IMR-90 (cell line): ENCODE results near the gene FBN1. TPM values are rescaled to one million over a fixed set of nuclear protein-coding genes. Genes with fewer than 3 reads are reported as not detected.

Source experiments
- ATAC-seq: fragments of 200-7000 bp; cut with Tn5 transposase; 2 replicates; pipeline ENCODE4 v1.9.1; 2020; ENCODE audit warnings: low read depth, mild to moderate bottlenecking, moderate library complexity
- BruUV-seq: library from RNA; stranded (reverse); fragments of 400-500 nt; replicated peaks from 2 replicates; lab custom pipeline; 2021; lab: Mats Ljungman, UMichigan
- CTCF ChIA-PET: fragments of 300-600 bp; formaldehyde crosslinking; extraction: SDS; loops from one replicate; lab custom pipeline; 2021; ENCODE audit warnings: antibody characterized with exemption; lab: Yijun Ruan, JAX
- POLR2A ChIA-PET: fragments of 300-600 bp; sonication (Branson Sonifier 250); formaldehyde crosslinking; loops from one replicate; lab custom pipeline; 2022; ENCODE audit warnings: antibody characterized with exemption; ENCODE audit not compliant: unreplicated experiment; lab: Charles Lee
- DNase-seq: peaks from one replicate; pipeline ENCODE4 v3.0.0; 2013
- H2AFZ ChIP-seq: replicated peaks from 2 replicates; pipeline ENCODE3; 2013; ENCODE audit warnings: low read length, mild to moderate bottlenecking; ENCODE audit not compliant: poor library complexity
- H2AK5ac ChIP-seq: 2 replicates; pipeline ENCODE4 v1.6.1; 2013; ENCODE audit warnings: low read depth, low read length, inconsistent platforms
- H2AK9ac ChIP-seq: replicated peaks from 2 replicates; pipeline ENCODE3; 2013; ENCODE audit warnings: mild to moderate bottlenecking, low read depth, low read length, moderate library complexity; ENCODE audit not compliant: poor library complexity
- H2BK120ac ChIP-seq: 2 replicates; pipeline ENCODE4 v1.6.1; 2013; ENCODE audit warnings: low read depth, low read length, inconsistent platforms
- H2BK15ac ChIP-seq: 3 replicates; pipeline ENCODE4 v1.6.1; 2013; ENCODE audit warnings: low read depth, low read length, inconsistent platforms
- H2BK20ac ChIP-seq: 2 replicates; pipeline ENCODE4 v1.6.1; 2013; ENCODE audit warnings: low read depth, mild to moderate bottlenecking, inconsistent platforms, low read length, moderate library complexity
- H2BK5ac ChIP-seq: 2 replicates; pipeline ENCODE4 v1.6.1; 2013; ENCODE audit warnings: mild to moderate bottlenecking, low read depth, low read length, inconsistent platforms; ENCODE audit not compliant: poor library complexity, severe bottlenecking
- H3K14ac ChIP-seq: replicated peaks from 2 replicates; pipeline ENCODE4 v1.6.1; 2013; ENCODE audit warnings: low read depth, low read length, inconsistent platforms
- H3K18ac ChIP-seq: 2 replicates; pipeline ENCODE4 v1.6.1; 2013; ENCODE audit warnings: low read depth, low read length, control low read depth
- H3K23ac ChIP-seq: 2 replicates; pipeline ENCODE4 v1.6.1; 2013; ENCODE audit warnings: low read depth, low read length, inconsistent platforms
- H3K27ac ChIP-seq: 2 replicates; pipeline ENCODE4 v1.5.1; 2013; ENCODE audit warnings: mild to moderate bottlenecking, control low read depth, low read length; ENCODE audit not compliant: insufficient read depth
- H3K27me3 ChIP-seq: 2 replicates; pipeline ENCODE4 v1.6.1; 2013; ENCODE audit warnings: low read length; ENCODE audit not compliant: control insufficient read depth, insufficient read depth
- H3K36me3 ChIP-seq: 2 replicates; pipeline ENCODE4 v1.6.1; 2013; ENCODE audit warnings: low read length, mixed read lengths; ENCODE audit not compliant: control insufficient read depth, insufficient read depth
- H3K4ac ChIP-seq: 2 replicates; pipeline ENCODE4 v1.6.1; 2013; ENCODE audit warnings: low read depth, low read length, inconsistent platforms
- H3K4me1 ChIP-seq: 2 replicates; pipeline ENCODE4 v1.6.1; 2013; ENCODE audit warnings: low read length, mixed read lengths; ENCODE audit not compliant: control insufficient read depth, insufficient read depth
- H3K4me2 ChIP-seq: 2 replicates; pipeline ENCODE4 v1.6.1; 2013; ENCODE audit warnings: low read depth, mild to moderate bottlenecking, control low read depth, low read length, moderate library complexity
- H3K4me3 ChIP-seq: 2 replicates; pipeline ENCODE4 v1.5.1; 2013; ENCODE audit warnings: low read depth, mild to moderate bottlenecking, control low read depth, low read length, moderate library complexity; ENCODE audit not compliant: insufficient read depth
- H3K56ac ChIP-seq: 2 replicates; pipeline ENCODE4 v1.6.1; 2013; ENCODE audit warnings: low read length, inconsistent platforms; ENCODE audit not compliant: insufficient read depth; ENCODE audit errors: extremely low read depth
- H3K79me1 ChIP-seq, 2 experiments: 2 replicates each; pipeline ENCODE4 v1.6.1; 2013; ENCODE audit warnings: low read length in 2 of 2, inconsistent platforms in 1 of 2, low read depth in 1 of 2
- H3K9ac ChIP-seq: 2 replicates; pipeline ENCODE4 v1.6.1; 2013; ENCODE audit warnings: low read depth, low read length, control low read depth
- H3K9me1 ChIP-seq: 2 replicates; pipeline ENCODE4 v1.6.1; 2013; ENCODE audit warnings: low read length, inconsistent platforms; ENCODE audit not compliant: insufficient read depth
- H3K9me3 ChIP-seq: 2 replicates; pipeline ENCODE4 v1.6.1; 2013; ENCODE audit warnings: low read length; ENCODE audit not compliant: control insufficient read depth, insufficient read depth
- H4K20me1 ChIP-seq: 2 replicates; pipeline ENCODE4 v1.6.1; 2013; ENCODE audit warnings: low read length, inconsistent platforms; ENCODE audit not compliant: insufficient read depth
- H4K5ac ChIP-seq: 2 replicates; pipeline ENCODE4 v1.6.1; 2013; ENCODE audit warnings: mild to moderate bottlenecking, low read depth, low read length, control low read depth
- H4K8ac ChIP-seq, 2 experiments: 2 replicates each; pipeline ENCODE4 v1.6.1; 2013; ENCODE audit warnings: low read depth in 2 of 2, low read length in 2 of 2, control low read depth in 1 of 2, inconsistent platforms in 1 of 2
- H4K91ac ChIP-seq: 2 replicates; pipeline ENCODE4 v1.6.1; 2013; ENCODE audit warnings: low read depth, low read length, inconsistent platforms; ENCODE audit not compliant: insufficient read depth
- BHLHE40 ChIP-seq: fragments of 150-350 bp; IDR thresholded peaks from 2 replicates; pipeline ENCODE4 v1.6.1; 2016; ENCODE audit warnings: mild to moderate bottlenecking, low read depth, low read length
- CEBPB ChIP-seq: IDR thresholded peaks from 2 replicates; pipeline ENCODE4 v1.6.1; 2012; ENCODE audit warnings: low read depth, low read length, improper control_type of control experiment
- CHD1 ChIP-seq: IDR thresholded peaks from 2 replicates; pipeline ENCODE4 v1.6.1; 2012; ENCODE audit warnings: low read depth, low read length, improper control_type of control experiment
- FOS ChIP-seq: fragments of 150-350 bp; IDR thresholded peaks from 2 replicates; pipeline ENCODE4 v1.6.1; 2016; ENCODE audit warnings: low read depth, low read length
- MAFK ChIP-seq: IDR thresholded peaks from 2 replicates; pipeline ENCODE4 v1.6.1; 2012; ENCODE audit warnings: low read depth, low read length, improper control_type of control experiment
- MAZ ChIP-seq: IDR thresholded peaks from 2 replicates; pipeline ENCODE4 v1.6.1; 2012; ENCODE audit warnings: low read depth, mild to moderate bottlenecking, low read length, improper control_type of control experiment, moderate library complexity, borderline replicate concordance
- MXI1 ChIP-seq: IDR thresholded peaks from 2 replicates; pipeline ENCODE4 v1.6.1; 2012; ENCODE audit warnings: low read depth, mild to moderate bottlenecking, low read length, moderate library complexity, borderline replicate concordance
- POLR2A ChIP-seq: IDR thresholded peaks from 2 replicates; pipeline ENCODE4 v1.6.1; 2012; ENCODE audit warnings: mild to moderate bottlenecking, low read depth, low read length
- RAD21 ChIP-seq: IDR thresholded peaks from 2 replicates; pipeline ENCODE4 v1.6.1; 2012; ENCODE audit warnings: low read length, improper control_type of control experiment
- RCOR1 ChIP-seq: IDR thresholded peaks from 2 replicates; pipeline ENCODE4 v1.6.1; 2012; ENCODE audit warnings: mild to moderate bottlenecking, low read length, improper control_type of control experiment; ENCODE audit not compliant: insufficient replicate concordance
- RFX5 ChIP-seq: IDR thresholded peaks from 2 replicates; pipeline ENCODE4 v1.8.0; 2012; ENCODE audit warnings: low read depth, mild to moderate bottlenecking, low read length, moderate library complexity
- SMC3 ChIP-seq: fragments of 150-350 bp; IDR thresholded peaks from 2 replicates; pipeline ENCODE4 v1.6.1; 2016; ENCODE audit warnings: low read depth, mild to moderate bottlenecking, antibody characterized with exemption, low read length, moderate library complexity
- WGBS, 2 experiments: methylation state at CpG; one replicate each; pipeline versions ENCODE4 v1.1.5 to v1.1.7; 2013; ENCODE audit warnings: missing lambda C conversion rate in 2 of 2; ENCODE audit not compliant: insufficient read length in 1 of 2; ENCODE audit errors: extremely low coverage in 2 of 2; 5-methylcytosine and 5-hydroxymethylcytosine counted together
- dilution Hi-C: fragments of 300-500 bp; cut with HindIII; formaldehyde crosslinking; loops from one replicate; pipeline ENCODE4 v1.14.3; 2018; ENCODE audit warnings: low sequenced_read_pairs; ENCODE audit not compliant: unreplicated experiment
- in situ Hi-C: fragments of 300-500 bp; cut with MboI; formaldehyde crosslinking; loops from 3 replicates; pipeline ENCODE4 v1.14.3; 2019; ENCODE audit warnings: low sequenced_read_pairs, inconsistent platforms, mixed read lengths
- intact Hi-C: fragments of 100-400 bp; cut with micrococcal nuclease; formaldehyde crosslinking; loops from 2 replicates; pipeline ENCODE4 v1.10.0; 2022
- polyA plus RNA-seq, 3 experiments: library from polyadenylated mRNA; depleted of rRNA; stranded (reverse); fragments of >200 nt; gene quantifications; 2 replicates each; pipeline ENCODE4 v1.2.3, GENCODE V29; 2012; ENCODE audit warnings: low replicate concordance in 1 of 3
- total RNA-seq: library from RNA; depleted of rRNA; stranded (reverse); fragments of >200 nt; gene quantifications from 2 replicates; pipeline ENCODE4 v1.2.3, GENCODE V29; 2012
- TF ChIP-seq, protein P1 (sequence below): conservative IDR thresholded peaks from 2 replicates; pipeline ENCODE4 v1.5.1; 2012; ENCODE audit warnings: mild to moderate bottlenecking, low read depth, low read length, improper control_type of control experiment
- TF ChIP-seq, protein P2 (sequence below): fragments of 150-350 bp; IDR thresholded peaks from 2 replicates; pipeline ENCODE4 v1.6.1; 2016; ENCODE audit warnings: low read depth, mild to moderate bottlenecking, low read length, moderate library complexity, borderline replicate concordance
- TF ChIP-seq, protein P3 (sequence below): fragments of 150-350 bp; IDR thresholded peaks from 2 replicates; pipeline ENCODE4 v1.6.1; 2017; ENCODE audit warnings: mild to moderate bottlenecking, antibody characterized with exemption, low read length, low read depth

Gene FBN1
- total and polyA plus RNA-seq, 2 of the 4 experiments (the other 2 are of a cell fraction): 134 to 283 TPM

DNA sequence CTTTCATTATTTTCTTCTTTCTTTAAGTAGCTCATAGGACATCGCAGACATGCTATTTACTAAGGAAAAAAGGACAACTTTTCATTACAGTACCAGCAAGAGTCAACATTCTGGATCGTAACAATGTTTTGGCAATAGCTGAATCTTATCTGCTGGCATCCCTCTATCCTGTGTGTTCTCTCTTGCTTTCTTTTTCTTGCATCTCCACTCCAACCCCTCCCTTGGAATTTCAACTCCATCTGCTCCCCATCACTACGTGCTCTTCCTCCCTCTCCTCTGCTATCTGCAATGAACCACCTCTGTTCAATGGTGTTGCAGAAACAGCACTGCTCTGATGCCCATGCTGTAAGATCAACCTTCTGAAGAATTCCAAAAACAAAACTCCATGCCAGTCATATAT lies 106.6 kb downstream of the FBN1 start:
- no peaks in the 10 kb centered on the region for H3K9me3 ChIP-seq
- no peak overlapping the region for H4K5ac ChIP-seq
- H2BK15ac ChIP-seq: no peak overlapping the region
- BruUV-seq: no TSS peak
- H4K8ac ChIP-seq: 0 out of 4 replicates have a peak overlapping the region, but pooled peaks of 1 of the 2 experiments have one; percentile 29
- CTCF ChIA-PET: no interaction called here
- no peak overlapping the region for H3K4me2 ChIP-seq
- H3K79me1 ChIP-seq: peaks cover 36 to 78% of the 10 kb centered on the region in 2 experiments
- H2BK120ac ChIP-seq: no peak overlapping the region
- H2BK20ac ChIP-seq: no peak overlapping the region
- no peak overlapping the region for H3K14ac ChIP-seq
- in situ Hi-C loops: no loop called here
- TF ChIP-seq BHLHE40: no peak
- no peak for TF ChIP-seq MAFK
- TF ChIP-seq RAD21: no peak
- TF ChIP-seq FOS: no peak
- TF ChIP-seq, protein P1, sequence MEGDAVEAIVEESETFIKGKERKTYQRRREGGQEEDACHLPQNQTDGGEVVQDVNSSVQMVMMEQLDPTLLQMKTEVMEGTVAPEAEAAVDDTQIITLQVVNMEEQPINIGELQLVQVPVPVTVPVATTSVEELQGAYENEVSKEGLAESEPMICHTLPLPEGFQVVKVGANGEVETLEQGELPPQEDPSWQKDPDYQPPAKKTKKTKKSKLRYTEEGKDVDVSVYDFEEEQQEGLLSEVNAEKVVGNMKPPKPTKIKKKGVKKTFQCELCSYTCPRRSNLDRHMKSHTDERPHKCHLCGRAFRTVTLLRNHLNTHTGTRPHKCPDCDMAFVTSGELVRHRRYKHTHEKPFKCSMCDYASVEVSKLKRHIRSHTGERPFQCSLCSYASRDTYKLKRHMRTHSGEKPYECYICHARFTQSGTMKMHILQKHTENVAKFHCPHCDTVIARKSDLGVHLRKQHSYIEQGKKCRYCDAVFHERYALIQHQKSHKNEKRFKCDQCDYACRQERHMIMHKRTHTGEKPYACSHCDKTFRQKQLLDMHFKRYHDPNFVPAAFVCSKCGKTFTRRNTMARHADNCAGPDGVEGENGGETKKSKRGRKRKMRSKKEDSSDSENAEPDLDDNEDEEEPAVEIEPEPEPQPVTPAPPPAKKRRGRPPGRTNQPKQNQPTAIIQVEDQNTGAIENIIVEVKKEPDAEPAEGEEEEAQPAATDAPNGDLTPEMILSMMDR: no peak
- no peak for TF ChIP-seq CHD1
- TF ChIP-seq, protein P2, sequence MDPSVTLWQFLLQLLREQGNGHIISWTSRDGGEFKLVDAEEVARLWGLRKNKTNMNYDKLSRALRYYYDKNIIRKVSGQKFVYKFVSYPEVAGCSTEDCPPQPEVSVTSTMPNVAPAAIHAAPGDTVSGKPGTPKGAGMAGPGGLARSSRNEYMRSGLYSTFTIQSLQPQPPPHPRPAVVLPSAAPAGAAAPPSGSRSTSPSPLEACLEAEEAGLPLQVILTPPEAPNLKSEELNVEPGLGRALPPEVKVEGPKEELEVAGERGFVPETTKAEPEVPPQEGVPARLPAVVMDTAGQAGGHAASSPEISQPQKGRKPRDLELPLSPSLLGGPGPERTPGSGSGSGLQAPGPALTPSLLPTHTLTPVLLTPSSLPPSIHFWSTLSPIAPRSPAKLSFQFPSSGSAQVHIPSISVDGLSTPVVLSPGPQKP: no peak
- TF ChIP-seq RFX5: no peak
- no peak for TF ChIP-seq POLR2A
- TF ChIP-seq SMC3: no peak
- no peak for TF ChIP-seq MXI1
- TF ChIP-seq MAZ: no peak
- TF ChIP-seq CEBPB: no peak
- TF ChIP-seq, protein P3, sequence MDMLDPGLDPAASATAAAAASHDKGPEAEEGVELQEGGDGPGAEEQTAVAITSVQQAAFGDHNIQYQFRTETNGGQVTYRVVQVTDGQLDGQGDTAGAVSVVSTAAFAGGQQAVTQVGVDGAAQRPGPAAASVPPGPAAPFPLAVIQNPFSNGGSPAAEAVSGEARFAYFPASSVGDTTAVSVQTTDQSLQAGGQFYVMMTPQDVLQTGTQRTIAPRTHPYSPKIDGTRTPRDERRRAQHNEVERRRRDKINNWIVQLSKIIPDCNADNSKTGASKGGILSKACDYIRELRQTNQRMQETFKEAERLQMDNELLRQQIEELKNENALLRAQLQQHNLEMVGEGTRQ: no peak
- no peak for TF ChIP-seq RCOR1
- H3K9me1 ChIP-seq: peaks cover 11% of the 10 kb centered on the region
- H2BK5ac ChIP-seq: no peak overlapping the region
- no peak overlapping the region for H3K18ac ChIP-seq
- no peak overlapping the region for H4K91ac ChIP-seq
- H3K56ac ChIP-seq: no peak overlapping the region
- H4K20me1 ChIP-seq: peaks cover 9% of the 10 kb centered on the region; the same call in 1 of the 2 replicates
- H2AK5ac ChIP-seq: no peak overlapping the region
- no peak overlapping the region for H3K4ac ChIP-seq
- H3K4me3 ChIP-seq: no peak overlapping the region
- H3K36me3 ChIP-seq: peaks cover 12% of the 10 kb centered on the region
- H3K27ac ChIP-seq: no peak overlapping the region
- DNase-seq: no peak
- H2AFZ ChIP-seq: no peak overlapping the region
- POLR2A ChIA-PET: no interaction called here
- no peak overlapping the region for H2AK9ac ChIP-seq
- H3K4me1 ChIP-seq: peaks cover 11% of the 10 kb centered on the region
- H3K23ac ChIP-seq: no peak overlapping the region
- no peak for ATAC-seq
- intact Hi-C loops: no loop called here
- dilution Hi-C loops: no loop called here
- H3K27me3 ChIP-seq: no peaks in the 10 kb centered on the region
- no peak overlapping the region for H3K9ac ChIP-seq
- 95% methylated on average over 2 of the region's 3 CpGs; no CpG with 5 or more reads in 1 of the 2 experiments for WGBS, 2 experiments
